ENCODE results near the gene CYP26C1.

GRCh38 chr10:93039721-93040120 is 20.9 kb upstream of the CYP26C1 start:
- peak; percentile 58 for TF ChIP-seq CTCF (IDR thresholded peaks at IDR 0.05; ENCODE audit: low read length)
- no peak for TF ChIP-seq EZH2 (IDR thresholded peaks at IDR 0.05; ENCODE audit: borderline replicate concordance, low read length)
